GM18867 (cell line): ENCODE results near the gene SLC25A21.

Experiments used
- ATAC-seq: cut with Tn5 transposase; IDR thresholded peaks from one replicate; pipeline ENCODE4 v1.9.1; 2021; ENCODE audit warnings: mild to moderate bottlenecking, moderate library complexity; ENCODE audit not compliant: unreplicated experiment

SLC25A21 gene

GRCh38 chr14:36949371-36949770, 223.0 kb downstream of the SLC25A21 start:
- no peak for ATAC-seq

- ATAC-seq = no peak
These were observed 224.1 kb downstream of the SLC25A21 start for GRCh38 chr14:36948157-36948859.

DNA sequence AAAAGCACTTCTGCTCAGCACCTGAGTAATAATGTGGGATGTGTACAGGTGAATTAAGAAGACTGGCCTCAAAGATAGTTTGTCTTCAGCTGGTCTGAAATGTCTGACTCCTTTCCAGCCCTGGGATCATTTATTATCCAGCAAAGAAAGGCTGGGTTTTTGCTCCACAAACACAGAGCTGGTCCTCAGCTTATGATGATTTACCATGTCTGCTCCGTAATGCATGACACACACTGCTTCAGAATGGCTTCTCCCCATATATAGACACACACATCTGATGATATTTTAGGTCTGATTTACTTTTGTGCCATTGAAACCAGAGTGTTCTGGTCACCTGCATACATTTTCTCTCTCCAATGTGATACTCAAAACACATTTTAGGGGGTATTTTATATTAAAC, 225.0 kb downstream of the SLC25A21 start:
- no peak for ATAC-seq

DNA sequence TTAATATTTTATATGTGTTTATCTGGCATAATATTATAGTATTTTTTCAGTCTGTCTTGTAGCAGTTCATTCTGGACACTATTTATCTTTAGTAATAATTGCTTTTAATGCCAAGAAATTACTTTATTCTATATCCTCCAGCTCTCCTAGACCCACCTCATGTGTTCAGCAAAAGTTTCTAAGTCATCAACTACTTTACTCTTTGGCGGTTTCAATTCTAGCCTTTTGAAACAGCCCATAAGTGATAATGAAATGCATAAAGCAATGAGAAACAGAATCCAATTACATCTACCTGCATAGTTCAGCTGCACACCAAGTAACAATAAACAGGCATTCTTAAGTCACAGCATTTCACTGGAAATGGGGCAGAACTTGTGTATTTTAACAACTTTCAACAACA, 225.5 kb downstream of the SLC25A21 start:
- no peak for ATAC-seq

- ATAC-seq = no peak
These were observed 227.9 kb downstream of the SLC25A21 start for GRCh38 chr14:36944307-36945010.

DNA sequence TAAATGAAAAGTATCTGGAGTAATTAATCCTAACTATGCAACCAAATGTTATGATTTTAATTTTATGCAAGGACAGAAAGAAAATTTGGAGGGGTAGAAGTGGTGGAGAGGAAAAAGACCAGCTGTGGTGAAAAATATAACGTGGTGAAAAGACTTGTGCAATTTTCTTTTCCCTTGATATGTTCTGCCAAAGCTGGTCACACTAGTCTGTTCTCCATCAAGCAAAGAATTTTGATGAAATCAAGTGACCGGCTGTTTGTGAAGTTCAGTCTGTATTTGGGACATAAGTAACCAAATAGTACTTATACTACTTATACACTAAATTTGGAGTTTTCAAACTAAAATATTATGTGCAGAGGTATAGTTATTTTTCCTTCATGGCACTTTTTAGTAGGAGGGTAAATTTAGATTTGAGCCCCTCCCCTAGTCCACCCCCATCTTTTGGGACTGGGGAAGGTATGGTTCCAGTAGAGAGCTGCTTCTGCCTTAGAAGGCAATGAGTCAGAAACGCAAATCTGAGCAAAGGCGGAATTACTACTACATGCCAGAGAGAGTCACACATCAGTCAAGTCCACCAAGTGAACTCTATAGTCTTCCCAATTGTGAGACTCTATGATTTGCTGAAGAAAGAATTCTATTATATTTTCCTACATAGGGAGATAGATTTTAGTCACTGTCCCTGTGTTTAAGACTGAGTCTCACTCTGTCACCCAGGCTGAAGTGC, 229.7 kb downstream of the SLC25A21 start:
- no peak for ATAC-seq

DNA sequence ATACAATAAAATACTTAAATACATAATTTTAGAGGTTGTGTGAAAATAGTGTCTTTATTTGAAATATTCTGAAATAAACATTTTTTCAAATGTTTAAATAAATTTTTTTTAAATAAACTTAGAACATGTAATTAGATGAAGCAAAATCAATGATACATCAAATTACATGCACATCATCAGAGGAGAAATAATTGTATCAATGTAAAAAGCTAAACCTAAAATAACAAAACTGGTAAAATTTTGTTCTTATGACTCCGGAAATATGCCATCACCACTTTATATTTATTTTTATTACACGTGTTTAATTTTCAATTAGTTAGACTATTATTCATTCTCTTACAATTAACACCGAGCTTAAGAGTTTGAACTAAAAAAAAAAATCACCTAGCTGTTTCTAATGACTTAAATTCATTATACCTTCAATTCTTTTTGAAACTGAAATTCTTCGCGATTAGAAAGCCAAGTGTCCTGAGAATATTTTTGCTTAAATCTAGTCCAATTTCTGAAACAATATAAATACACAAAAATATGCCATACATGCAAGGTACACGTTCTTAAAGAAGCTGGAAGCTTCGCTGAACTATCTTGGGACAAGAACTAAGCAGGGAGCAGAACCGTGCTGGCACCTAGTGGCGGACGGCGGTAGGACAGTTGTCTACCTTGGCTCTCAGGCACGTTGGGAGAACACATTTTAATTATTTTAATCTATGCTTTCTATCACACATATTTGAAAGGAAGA, 230.5 kb downstream of the SLC25A21 start:
- peak; percentile 96 for ATAC-seq

GRCh38 chr14:36940476-36940875, 231.9 kb downstream of the SLC25A21 start:
- no peak for ATAC-seq

GRCh38 chr14:36939265-36939664, 233.1 kb downstream of the SLC25A21 start:
- no peak for ATAC-seq

GRCh38 chr14:36938678-36939077, 233.7 kb downstream of the SLC25A21 start:
- no peak for ATAC-seq

DNA sequence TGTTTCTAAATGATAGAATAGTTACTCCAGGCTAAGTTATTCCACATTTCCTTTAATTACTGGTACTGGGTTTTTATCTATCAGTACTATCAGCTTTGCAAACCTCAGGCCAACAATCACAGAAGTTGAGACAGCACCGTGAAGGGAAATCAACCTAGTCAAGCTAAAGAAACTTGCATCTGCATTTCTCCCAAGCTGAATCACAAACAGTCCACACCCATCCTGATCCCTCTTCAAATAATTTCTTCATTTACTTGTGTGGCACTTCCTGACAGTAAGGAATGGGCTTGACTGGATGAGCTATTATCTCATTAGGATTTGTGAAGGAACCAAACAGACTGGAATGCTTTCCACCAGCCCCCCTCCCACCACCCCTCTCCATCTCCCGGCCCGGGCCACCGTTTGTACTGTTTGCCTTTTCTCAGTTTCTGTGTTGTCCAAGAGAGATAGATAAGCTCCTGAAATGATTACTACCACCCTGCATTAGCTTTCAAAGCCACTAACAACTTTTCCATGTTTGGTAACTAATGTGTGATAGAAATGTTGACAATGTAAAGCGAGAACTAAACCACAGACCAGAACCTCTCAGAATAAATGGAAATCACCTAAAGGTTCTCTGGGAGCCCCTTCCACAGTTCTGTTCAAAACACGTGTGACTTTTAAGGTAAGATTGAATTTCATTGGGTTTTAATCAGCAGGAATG, 236.3 kb downstream of the SLC25A21 start:
- ATAC-seq = no peak

- ATAC-seq = no peak
These were observed 238.1 kb downstream of the SLC25A21 start for GRCh38 chr14:36934304-36934703.

DNA sequence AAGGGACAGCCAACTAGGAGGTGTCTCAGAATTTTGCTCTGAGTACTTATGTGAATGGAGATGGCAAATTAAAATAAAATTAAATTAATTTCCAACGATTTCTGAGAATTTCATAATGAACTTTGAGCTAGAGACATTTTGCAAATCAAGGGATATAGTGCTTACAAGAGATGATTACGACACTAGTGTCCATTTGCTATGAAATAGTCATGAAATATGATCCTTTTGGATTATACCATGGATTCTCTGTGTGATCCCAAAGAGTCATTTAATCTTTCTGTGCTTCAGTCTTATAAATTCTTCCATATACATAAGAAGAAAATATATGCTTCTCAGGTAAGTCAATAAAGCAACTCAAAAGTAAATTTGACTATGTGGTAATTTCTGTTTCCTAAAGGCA, 240.6 kb downstream of the SLC25A21 start:
- ATAC-seq = no peak

- ATAC-seq = no peak
These were observed 244.0 kb downstream of the SLC25A21 start for GRCh38 chr14:36928432-36928831.

DNA sequence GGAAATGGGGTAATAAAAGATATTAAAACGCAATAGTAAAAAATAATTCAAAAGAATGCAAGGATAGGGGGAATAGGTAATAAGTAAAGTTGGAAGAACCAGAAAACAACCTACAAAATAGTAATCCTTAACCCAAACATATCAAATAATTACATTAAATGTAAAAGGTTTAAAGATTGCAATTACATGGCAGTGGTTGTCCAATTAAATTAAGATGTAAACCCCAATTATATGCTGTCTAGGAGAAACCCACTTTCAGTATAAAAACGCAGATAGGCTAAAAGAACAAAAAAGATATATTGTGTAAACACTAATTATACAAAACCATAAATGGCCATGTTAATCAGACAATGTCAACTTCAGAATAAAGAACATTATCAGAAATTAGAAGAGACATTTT, 247.3 kb downstream of the SLC25A21 start:
- no peak for ATAC-seq

- no peak for ATAC-seq
These were observed 255.7 kb downstream of the SLC25A21 start for GRCh38 chr14:36916668-36917067.

- ATAC-seq = no peak
These were observed 257.3 kb downstream of the SLC25A21 start for GRCh38 chr14:36915081-36915480.

- no peak for ATAC-seq
These were observed 261.8 kb downstream of the SLC25A21 start for GRCh38 chr14:36910578-36910977.

DNA sequence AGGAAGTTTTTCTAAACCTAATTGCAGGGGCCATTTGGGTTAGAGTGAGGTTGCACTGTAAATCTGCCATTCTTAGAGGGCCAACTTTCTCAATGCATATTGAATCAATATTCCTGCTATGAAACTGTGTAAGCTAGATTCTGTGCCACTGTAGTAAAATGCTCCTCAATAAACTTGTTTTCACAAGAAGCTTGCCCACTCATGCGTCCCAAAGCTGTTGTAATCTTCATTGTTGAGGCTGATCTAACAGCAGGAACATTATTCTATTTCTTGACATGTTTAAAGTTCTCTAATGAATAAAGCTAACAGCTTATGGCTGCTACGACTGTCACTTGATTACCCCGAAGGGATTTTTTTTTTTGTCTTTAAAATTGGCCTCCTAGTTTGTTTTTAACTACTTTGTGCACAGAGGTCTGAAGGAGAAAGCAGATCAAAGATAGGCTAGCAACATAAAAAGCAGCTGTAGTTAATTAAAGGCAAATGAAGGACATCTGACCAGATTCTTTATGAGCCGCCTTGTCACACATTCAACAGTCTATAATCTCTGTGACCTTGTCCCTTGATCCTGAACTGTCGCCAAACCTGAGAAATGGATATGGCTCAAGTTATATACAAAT, 267.0 kb downstream of the SLC25A21 start:
- ATAC-seq = no peak

- no peak for ATAC-seq
These were observed 270.5 kb downstream of the SLC25A21 start for GRCh38 chr14:36901861-36902260.
